GM21528 (cell line): ENCODE measurements around the gene HSPA9.
A peak's percentile ranks its signal among the peaks of the same experiment; 100 is the strongest.

Experiments
- ATAC-seq: cut with Tn5 transposase; IDR thresholded peaks from one replicate; pipeline ENCODE4 v1.9.1; 2021; ENCODE audit warnings: mild to moderate bottlenecking, moderate library complexity; ENCODE audit not compliant: unreplicated experiment, low FRiP score

Gene HSPA9

GRCh38 chr5:138565100-138565821 lies 9.9 kb downstream of the HSPA9 start:
- no peak for ATAC-seq

GRCh38 chr5:138564242-138564641 lies 11.0 kb downstream of the HSPA9 start:
- ATAC-seq = no peak

- no peak for ATAC-seq
These were observed 11.7 kb downstream of the HSPA9 start for GRCh38 chr5:138563340-138564118.

GRCh38 chr5:138560971-138561370 lies 14.2 kb downstream of the HSPA9 start:
- ATAC-seq = no peak

- no peak for ATAC-seq
These were observed 15.3 kb downstream of the HSPA9 start for GRCh38 chr5:138559937-138560336.

GRCh38 chr5:138557677-138558076 lies 17.5 kb downstream of the HSPA9 start:
- ATAC-seq = no peak

GRCh38 chr5:138554143-138554542 lies 21.1 kb downstream of the HSPA9 start:
- ATAC-seq = no peak

- no peak for ATAC-seq
These were observed 21.6 kb downstream of the HSPA9 start for GRCh38 chr5:138553437-138554095.

GRCh38 chr5:138552657-138553056 lies 22.5 kb downstream of the HSPA9 start:
- no peak for ATAC-seq

- no peak for ATAC-seq
These were observed 25.8 kb downstream of the HSPA9 start for GRCh38 chr5:138549414-138549813.

GRCh38 chr5:138545919-138546562 lies 29.2 kb downstream of the HSPA9 start:
- ATAC-seq = no peak

- no peak for ATAC-seq
These were observed 30.7 kb downstream of the HSPA9 start for GRCh38 chr5:138544181-138545134.

- ATAC-seq = peak; percentile 48
These were observed 31.5 kb downstream of the HSPA9 start for GRCh38 chr5:138543730-138544104.

- ATAC-seq = peak; percentile 91
These were observed 32.1 kb downstream of the HSPA9 start, which contains the start of gene ETF1 for GRCh38 chr5:138542956-138543729. Gene ETF1 (minus strand): TSS chr5:138543236. CDS start chr5:138542918, 318 bp downstream.

- ATAC-seq = peak; percentile 11
These were observed 32.8 kb downstream of the HSPA9 start for GRCh38 chr5:138542180-138542955.

- no peak for ATAC-seq
These were observed 33.6 kb downstream of the HSPA9 start for GRCh38 chr5:138541511-138542179.

GRCh38 chr5:138539791-138540190 lies 35.4 kb downstream of the HSPA9 start:
- ATAC-seq = no peak
